ENCODE results near the gene KIAA1217.

Gene KIAA1217

DNA sequence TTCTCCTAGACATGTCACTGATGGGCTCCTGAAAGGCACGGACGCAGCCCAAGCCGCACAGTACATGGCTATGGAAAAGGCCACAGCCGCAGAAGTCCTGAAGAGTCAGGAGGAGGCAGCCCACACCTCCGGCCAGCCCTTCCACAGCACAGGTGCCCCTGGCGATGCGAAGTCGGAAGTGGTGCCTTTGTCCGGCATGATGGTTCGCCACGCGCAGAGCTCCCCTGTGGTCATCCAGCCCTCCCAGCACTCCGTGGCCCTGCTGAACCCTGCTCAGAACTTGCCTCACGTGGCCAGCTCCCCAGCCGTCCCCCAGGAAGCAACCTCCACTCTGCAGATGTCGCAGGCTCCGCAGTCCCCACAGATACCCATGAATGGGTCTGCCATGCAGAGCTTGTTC is 315.4 kb downstream of the KIAA1217 start:
- Histone ChIP-seq H3K36me3 (no peaks in the 10 kb centered on the region), H3K4me1 (ENCODE audit: control insufficient read depth in 1 of 2, insufficient read depth in 1 of 2, low read depth in 1 of 2, low read length in 1 of 2) (no peaks in the 10 kb centered on the region), H3K27ac (no peak overlapping the region), H3K9me3 (no peaks in the 10 kb centered on the region), H3K4me3 (ENCODE audit: low read depth in 1 of 2, low read length in 1 of 2) (no peak overlapping the region), H3K27me3 (peaks cover 10% of the 10 kb centered on the region)
- TF ChIP-seq CTCF (IDR thresholded peaks at IDR 0.05): no peak

- Histone ChIP-seq H3K27ac (no peak overlapping the region), H3K9me3 (no peaks in the 10 kb centered on the region), H3K4me3 (ENCODE audit: low read depth in 1 of 2, low read length in 1 of 2) (no peak overlapping the region), H3K4me1 (ENCODE audit: control insufficient read depth in 1 of 2, insufficient read depth in 1 of 2, low read depth in 1 of 2, low read length in 1 of 2) (no peaks in the 10 kb centered on the region), H3K36me3 (no peaks in the 10 kb centered on the region), H3K27me3 (no peaks in the 10 kb centered on the region)
- TF ChIP-seq CTCF (IDR thresholded peaks at IDR 0.05): no peak
Observed at GRCh38 chr10:24526085-24526649, 317.2 kb downstream of the KIAA1217 start.

GRCh38 chr10:24528946-24529345 is 320.0 kb downstream of the KIAA1217 start:
- Histone ChIP-seq H3K4me3 (ENCODE audit: low read depth in 1 of 2, low read length in 1 of 2) (no peak overlapping the region), H3K9me3 (no peaks in the 10 kb centered on the region), H3K27me3 (no peaks in the 10 kb centered on the region), H3K27ac (no peak overlapping the region), H3K4me1 (ENCODE audit: control insufficient read depth in 1 of 2, insufficient read depth in 1 of 2, low read depth in 1 of 2, low read length in 1 of 2) (no peaks in the 10 kb centered on the region), H3K36me3 (no peaks in the 10 kb centered on the region)
- TF ChIP-seq CTCF (IDR thresholded peaks at IDR 0.05): no peak

GRCh38 chr10:24531439-24531838 is 322.5 kb downstream of the KIAA1217 start:
- Histone ChIP-seq H3K27me3 (no peaks in the 10 kb centered on the region), H3K9me3 (no peaks in the 10 kb centered on the region), H3K4me3 (ENCODE audit: low read depth in 1 of 2, low read length in 1 of 2) (no peak overlapping the region), H3K27ac (no peak overlapping the region), H3K4me1 (ENCODE audit: control insufficient read depth in 1 of 2, insufficient read depth in 1 of 2, low read depth in 1 of 2, low read length in 1 of 2) (no peaks in the 10 kb centered on the region), H3K36me3 (no peaks in the 10 kb centered on the region)
- TF ChIP-seq CTCF (IDR thresholded peaks at IDR 0.05): no peak

DNA sequence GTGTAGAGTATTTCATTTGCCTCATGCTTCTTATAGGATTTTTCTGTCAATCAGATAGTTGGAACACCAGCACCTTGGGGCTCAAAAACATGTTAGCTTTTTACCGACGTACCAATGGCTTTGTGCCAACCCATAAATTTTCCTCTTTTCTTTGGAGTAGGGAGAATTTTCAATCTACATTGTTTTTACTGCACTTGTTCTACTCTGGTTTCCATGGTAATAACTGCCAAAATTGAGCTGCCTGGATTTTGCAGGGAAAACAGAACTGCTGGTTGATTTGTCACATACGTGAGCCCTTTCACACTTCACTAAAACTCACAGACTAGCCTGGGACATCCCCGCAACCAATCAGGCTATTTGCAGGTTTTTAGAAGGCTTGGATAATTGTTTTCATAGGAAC is 325.0 kb downstream of the KIAA1217 start:
- Histone ChIP-seq H3K4me3 (ENCODE audit: low read depth in 1 of 2, low read length in 1 of 2) (no peak overlapping the region), H3K27me3 (no peaks in the 10 kb centered on the region), H3K36me3 (no peaks in the 10 kb centered on the region), H3K4me1 (ENCODE audit: control insufficient read depth in 1 of 2, insufficient read depth in 1 of 2, low read depth in 1 of 2, low read length in 1 of 2) (no peaks in the 10 kb centered on the region), H3K9me3 (no peaks in the 10 kb centered on the region), H3K27ac (no peak overlapping the region)
- no peak for TF ChIP-seq CTCF (IDR thresholded peaks at IDR 0.05)

DNA sequence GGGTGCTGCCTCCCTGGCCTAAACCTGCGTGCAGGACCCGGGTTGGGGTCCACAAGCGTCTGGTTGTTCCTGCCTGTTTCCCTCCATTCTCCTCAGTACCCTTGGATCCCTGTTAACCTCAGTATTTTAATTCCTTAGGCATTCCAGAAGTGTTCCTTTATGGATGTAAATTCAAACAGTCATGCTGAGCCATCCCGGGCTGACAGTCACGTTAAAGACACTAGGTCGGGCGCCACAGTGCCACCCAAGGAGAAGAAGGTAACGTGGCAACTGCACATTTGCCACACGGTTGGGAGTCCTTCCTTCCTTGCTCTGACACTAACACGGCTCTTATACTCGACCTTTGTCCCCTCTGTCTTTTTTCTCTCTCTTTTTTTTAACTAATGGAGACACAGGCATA is 327.7 kb downstream of the KIAA1217 start:
- Histone ChIP-seq H3K9me3 (no peaks in the 10 kb centered on the region), H3K36me3 (no peaks in the 10 kb centered on the region), H3K27me3 (no peaks in the 10 kb centered on the region), H3K27ac (no peak overlapping the region), H3K4me1 (ENCODE audit: control insufficient read depth in 1 of 2, insufficient read depth in 1 of 2, low read depth in 1 of 2, low read length in 1 of 2) (no peaks in the 10 kb centered on the region), H3K4me3 (ENCODE audit: low read depth in 1 of 2, low read length in 1 of 2) (no peak overlapping the region)
- no peak for TF ChIP-seq CTCF (IDR thresholded peaks at IDR 0.05)
